Measurements from ENCODE around the gene HDHD2. TPM values are rescaled to one million over a fixed set of nuclear protein-coding genes. Genes with fewer than 3 reads are reported as not detected.

HDHD2 gene
- total RNA-seq, 4 donors from 2014 or later, result 12.9 to 30.0 (median 15.9) TPM

DNA sequence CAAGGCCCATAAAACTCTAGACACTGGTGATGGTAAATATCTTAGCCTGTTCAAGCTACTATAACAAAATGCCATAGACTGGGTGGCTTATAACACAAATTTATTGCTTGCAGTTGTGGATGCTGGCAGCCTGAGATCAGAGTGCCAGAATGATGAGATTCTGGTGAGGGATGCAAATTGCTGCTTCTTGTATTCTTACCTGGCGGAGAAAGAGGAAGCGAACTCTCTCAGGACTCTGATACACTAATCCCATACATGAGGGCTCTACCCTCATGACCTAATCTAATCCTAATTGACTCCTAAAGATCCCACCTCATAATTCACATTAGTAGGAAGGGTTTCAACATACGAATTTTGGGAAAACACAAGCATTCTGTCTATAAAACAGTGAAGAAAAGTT is 30.5 kb upstream of the HDHD2 start:
- intact Hi-C loops (cut with DNase I; ENCODE audit: low total_unique reads), result loop anchor here (10.0 kb wide), 1 partner anchor 76 kb away; no protein-coding TSS in a partner anchor
- DNase-seq (ENCODE audit: low spot score in 2 of 2), result no peak
- H3K4me3 ChIP-seq (ENCODE audit: low read depth, poor library complexity, severe bottlenecking), result no peak overlapping the region
- TF ChIP-seq POLR2A (IDR thresholded peaks at IDR 0.05) (no peak), CTCF (IDR thresholded peaks at IDR 0.05) (no peak)
- 83 to 86% methylated on average over 3 of the region's 3 CpGs for WGBS, 2 donors

- H3K4me3 ChIP-seq (ENCODE audit: low read depth, poor library complexity, severe bottlenecking), result no peak overlapping the region
- DNase-seq (ENCODE audit: low spot score in 2 of 2), result no peak
- WGBS, 2 donors, result 26 to 33% methylated on average over 4 of the region's 4 CpGs
- TF ChIP-seq POLR2A (IDR thresholded peaks at IDR 0.05), result no peak
- no peak for TF ChIP-seq CTCF (IDR thresholded peaks at IDR 0.05)
- intact Hi-C loops (cut with DNase I; ENCODE audit: low total_unique reads), result no loop called here
Observed at GRCh38 chr18:47179520-47179919, 29.2 kb upstream of the HDHD2 start.

DNA sequence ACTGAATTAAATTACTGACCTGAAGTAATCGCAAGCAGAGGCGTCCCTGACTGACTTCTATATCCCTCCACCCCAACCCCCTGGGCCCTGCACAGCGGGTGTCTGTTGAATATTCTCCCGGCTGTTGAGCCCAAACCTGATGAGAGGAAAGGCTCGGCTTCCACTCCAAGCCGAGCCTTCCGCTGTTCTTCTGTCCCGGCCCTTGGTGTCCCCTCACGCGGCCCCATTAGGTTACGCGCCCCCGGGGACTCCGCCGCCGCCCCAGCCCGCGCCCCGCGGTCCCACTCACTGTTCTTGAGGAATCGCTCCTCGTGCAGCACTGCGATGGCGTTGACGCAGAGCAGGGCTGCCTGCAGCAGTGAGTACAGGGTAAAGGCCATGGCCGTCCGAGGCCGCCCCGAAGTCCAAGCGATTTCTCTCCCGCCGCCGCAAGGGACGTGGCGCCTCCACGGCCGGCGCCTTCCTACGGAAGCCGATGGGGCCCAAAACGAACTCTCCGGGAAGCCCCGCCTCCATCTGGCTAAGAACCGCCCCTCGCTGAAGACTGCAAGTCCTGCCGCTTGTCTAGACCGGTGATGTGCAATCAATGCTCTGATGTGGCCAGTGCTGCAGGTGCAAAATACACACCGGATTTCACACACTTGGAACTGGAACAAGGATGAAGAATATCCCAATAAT is 25.7 kb upstream of the HDHD2 start, which contains the start of gene IER3IP1:
Gene IER3IP1, minus strand, starts transcription at position 467 of the 678 bp plus-strand sequence. Its CDS starts 87 bp downstream, at position 380.
- peak within 1 kb of the TSS; percentile 83 for H3K4me3 ChIP-seq (ENCODE audit: low read depth, poor library complexity, severe bottlenecking)
- 1% methylated on average over 28 to 47 of the region's 48 CpGs for WGBS, 2 donors
- DNase-seq (ENCODE audit: low spot score in 2 of 2), result peak; percentile 86 to 97
- intact Hi-C loops (cut with DNase I; ENCODE audit: low total_unique reads), result no loop called here
- no peak for TF ChIP-seq POLR2A (IDR thresholded peaks at IDR 0.05)

DNA sequence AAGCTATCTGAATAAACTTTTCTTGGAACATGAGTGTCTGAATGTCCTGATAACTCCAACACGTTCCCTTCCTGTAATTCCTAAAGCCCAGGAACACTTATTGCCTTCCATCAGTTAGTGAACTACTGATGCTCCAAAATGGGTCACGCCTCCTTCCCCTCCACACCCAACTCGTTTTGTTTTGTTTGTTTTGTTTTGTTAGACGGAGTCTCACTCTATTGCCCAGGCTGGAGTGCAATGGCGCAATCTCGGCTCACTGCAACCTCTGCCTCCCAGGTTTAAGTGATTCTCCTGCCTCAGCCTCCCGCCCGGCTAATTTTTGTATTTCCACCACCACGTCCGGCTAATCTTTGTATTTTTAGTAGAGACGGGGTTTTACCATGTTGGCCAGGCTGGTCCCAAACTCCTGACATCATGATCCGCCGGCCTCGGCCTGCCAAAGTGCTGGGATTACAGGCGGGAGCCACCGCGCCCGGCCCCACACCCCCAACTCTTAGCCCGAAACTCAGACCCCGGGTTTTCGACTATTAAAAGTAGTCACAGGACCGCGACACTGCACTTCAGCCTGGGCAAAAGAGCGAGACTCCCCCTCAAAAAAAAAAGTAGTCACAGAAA is 25.1 kb upstream of the HDHD2 start:
- no peak for TF ChIP-seq CTCF (IDR thresholded peaks at IDR 0.05)
- TF ChIP-seq POLR2A (IDR thresholded peaks at IDR 0.05), result no peak
- no peak for DNase-seq (ENCODE audit: low spot score in 2 of 2)
- intact Hi-C loops (cut with DNase I; ENCODE audit: low total_unique reads), result no loop called here

DNA sequence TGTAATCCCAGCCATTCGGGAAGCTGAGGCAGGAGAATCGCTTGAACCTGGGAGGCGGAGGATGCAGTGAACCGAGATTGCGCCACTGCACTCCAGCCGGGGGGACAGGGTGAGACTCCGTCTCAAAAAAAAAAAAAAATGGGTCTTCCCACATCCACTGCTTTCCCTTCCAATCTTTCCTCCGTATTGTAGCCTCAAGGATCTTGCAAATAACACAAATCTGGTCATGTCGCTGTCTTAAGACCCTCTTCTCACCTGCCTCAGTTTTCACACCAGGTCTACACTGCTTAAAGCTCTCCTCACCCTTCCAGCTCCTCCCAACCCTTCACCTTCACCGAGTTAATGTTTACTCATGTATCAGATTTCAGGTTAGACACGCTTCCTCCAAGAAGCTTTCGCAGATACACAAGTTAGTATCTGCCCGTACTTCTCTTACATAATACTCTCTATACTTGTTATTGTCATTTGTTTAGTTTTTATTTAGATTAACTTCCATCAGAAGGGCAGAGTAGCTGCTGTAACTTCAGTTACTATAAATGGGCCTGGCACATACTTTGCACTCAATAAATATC is 24.3 kb upstream of the HDHD2 start:
- TF ChIP-seq CTCF (IDR thresholded peaks at IDR 0.05) (no peak), POLR2A (IDR thresholded peaks at IDR 0.05) (no peak)
- intact Hi-C loops (cut with DNase I; ENCODE audit: low total_unique reads), result no loop called here
- no peak overlapping the region for H3K4me3 ChIP-seq (ENCODE audit: low read depth, poor library complexity, severe bottlenecking)
- no peak for DNase-seq (ENCODE audit: low spot score in 2 of 2)
- 71 to 75% methylated on average over 13 of the region's 13 CpGs for WGBS, 2 donors

More for the DNA sequence above, 25.1 kb upstream of the HDHD2 start:
- peak overlapping the region; percentile 83 for H3K4me3 ChIP-seq (ENCODE audit: low read depth, poor library complexity, severe bottlenecking)
- 2 to 4% methylated on average over 24 of the region's 24 CpGs for WGBS, 2 donors

DNA sequence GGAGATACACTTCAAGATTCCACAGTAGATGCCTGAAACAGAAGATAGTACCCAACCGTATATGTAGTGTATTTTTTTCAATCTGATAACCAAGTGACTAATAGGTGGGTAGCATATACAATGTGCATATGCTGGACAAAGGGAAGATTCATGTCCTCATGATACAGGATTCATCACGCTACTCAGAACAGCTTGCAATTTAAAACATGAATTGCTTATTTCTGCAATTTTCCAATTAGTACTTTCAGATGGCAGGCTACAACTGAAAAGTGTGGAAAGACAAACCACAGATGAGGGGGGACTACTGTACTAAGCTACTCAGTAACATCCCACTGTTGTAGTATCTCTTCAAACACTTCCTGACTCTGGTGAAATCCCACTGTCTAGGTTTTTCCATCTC is 22.2 kb upstream of the HDHD2 start:
- WGBS, 2 donors, result 72 to 79% methylated on average over 2 of the region's 2 CpGs
- intact Hi-C loops (cut with DNase I; ENCODE audit: low total_unique reads), result no loop called here
- DNase-seq (ENCODE audit: low spot score in 2 of 2), result no peak
- H3K4me3 ChIP-seq (ENCODE audit: low read depth, poor library complexity, severe bottlenecking), result no peak overlapping the region
- no peak for TF ChIP-seq CTCF (IDR thresholded peaks at IDR 0.05)
- no peak for TF ChIP-seq POLR2A (IDR thresholded peaks at IDR 0.05)

Measured in lower leg skin (tissue), 4 donors.